ENCODE data around the gene CIC. TPM values are rescaled to one million over a fixed set of nuclear protein-coding genes. Genes with fewer than 3 reads are reported as not detected.

Gene CIC
- total RNA-seq, 2 experiments from 2014 or later: 49.5 to 51.7 TPM

DNA sequence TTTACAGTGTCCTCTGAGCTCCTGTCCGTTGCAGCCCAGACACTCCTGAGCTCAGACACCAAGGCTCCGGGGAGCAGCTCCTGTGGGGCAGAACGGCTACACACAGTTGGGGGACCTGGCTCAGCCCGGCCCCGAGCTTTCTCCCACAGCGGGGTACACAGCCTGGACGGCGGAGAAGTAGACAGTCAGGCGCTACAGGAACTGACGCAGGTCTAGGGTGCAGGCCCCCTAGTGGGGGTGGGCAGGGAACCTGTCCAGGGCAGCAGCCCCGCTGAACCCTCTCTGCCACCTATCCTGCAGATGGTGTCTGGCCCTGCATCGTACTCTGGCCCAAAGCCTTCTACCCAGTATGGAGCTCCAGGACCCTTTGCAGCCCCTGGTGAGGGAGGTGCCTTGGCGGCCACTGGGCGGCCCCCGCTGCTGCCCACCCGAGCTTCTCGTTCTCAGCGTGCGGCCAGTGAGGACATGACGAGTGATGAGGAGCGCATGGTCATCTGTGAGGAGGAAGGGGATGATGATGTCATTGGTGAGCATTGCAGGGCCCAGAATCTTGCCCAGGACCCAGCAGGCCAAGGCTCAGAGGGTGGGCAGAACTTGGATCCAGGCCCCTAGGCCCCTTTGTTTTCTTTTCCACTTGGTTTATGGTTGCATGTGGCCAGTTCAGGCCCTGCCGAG, 20.0 kb downstream of the CIC start:
- POLR2A ChIA-PET: interaction anchor here (0.5 kb wide), 1 partner anchor 33 kb away, joined by 3 read pairs; no protein-coding TSS in a partner anchor
- CTCF ChIA-PET: interaction anchor here (0.6 to 2.4 kb wide), 5 partner anchors 8 to 58 kb away, joined by 3 to 10 read pairs (median 4); no protein-coding TSS in a partner anchor

DNA sequence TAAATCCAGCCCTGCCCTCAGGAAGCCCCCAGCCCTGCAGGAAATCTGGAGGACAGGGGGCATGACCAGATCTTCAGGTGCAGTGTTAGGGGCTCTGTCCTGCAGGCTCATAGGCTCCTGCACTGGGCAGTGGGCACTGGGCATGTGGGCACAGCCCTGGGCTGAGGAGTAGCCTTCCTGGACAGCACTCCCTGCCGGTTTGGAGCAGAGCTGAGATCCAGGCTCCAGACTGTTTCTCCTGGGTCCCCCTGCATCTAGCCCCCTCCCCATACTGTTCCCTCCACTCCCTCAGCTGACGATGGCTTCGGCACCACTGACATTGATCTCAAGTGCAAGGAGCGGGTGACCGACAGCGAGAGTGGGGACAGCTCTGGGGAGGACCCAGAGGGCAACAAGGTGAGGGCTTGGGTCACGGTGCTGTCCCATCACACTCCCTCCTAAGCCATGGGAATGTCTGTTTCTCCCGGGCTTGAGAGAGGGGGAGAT, 20.5 kb downstream of the CIC start:
- ChIA-PET POLR2A (no interaction called here), CTCF (interaction anchor here (1.1 to 2.4 kb wide), 3 partner anchors 10 to 33 kb away, joined by 3 to 7 read pairs (median 3); no protein-coding TSS in a partner anchor)

- ChIA-PET POLR2A (no interaction called here), CTCF (interaction anchor here (1.1 to 2.4 kb wide), 3 partner anchors 10 to 34 kb away, joined by 3 to 7 read pairs (median 3); no protein-coding TSS in a partner anchor)
These were observed 21.1 kb downstream of the CIC start for GRCh38 chr19:42290136-42290522.

GRCh38 chr19:42290523-42291434, 21.7 kb downstream of the CIC start:
- POLR2A ChIA-PET: no interaction called here
- CTCF ChIA-PET: interaction anchor here (0.9 to 1.1 kb wide), 2 partner anchors 10 to 28 kb away, joined by 3 to 4 read pairs; no protein-coding TSS in a partner anchor

- ChIA-PET POLR2A (no interaction called here), CTCF (interaction anchor here (0.9 to 1.1 kb wide), 2 partner anchors 9 to 100 kb away, joined by 3 to 4 read pairs; no protein-coding TSS in a partner anchor)
These were observed 22.4 kb downstream of the CIC start for GRCh38 chr19:42291435-42291810.

DNA sequence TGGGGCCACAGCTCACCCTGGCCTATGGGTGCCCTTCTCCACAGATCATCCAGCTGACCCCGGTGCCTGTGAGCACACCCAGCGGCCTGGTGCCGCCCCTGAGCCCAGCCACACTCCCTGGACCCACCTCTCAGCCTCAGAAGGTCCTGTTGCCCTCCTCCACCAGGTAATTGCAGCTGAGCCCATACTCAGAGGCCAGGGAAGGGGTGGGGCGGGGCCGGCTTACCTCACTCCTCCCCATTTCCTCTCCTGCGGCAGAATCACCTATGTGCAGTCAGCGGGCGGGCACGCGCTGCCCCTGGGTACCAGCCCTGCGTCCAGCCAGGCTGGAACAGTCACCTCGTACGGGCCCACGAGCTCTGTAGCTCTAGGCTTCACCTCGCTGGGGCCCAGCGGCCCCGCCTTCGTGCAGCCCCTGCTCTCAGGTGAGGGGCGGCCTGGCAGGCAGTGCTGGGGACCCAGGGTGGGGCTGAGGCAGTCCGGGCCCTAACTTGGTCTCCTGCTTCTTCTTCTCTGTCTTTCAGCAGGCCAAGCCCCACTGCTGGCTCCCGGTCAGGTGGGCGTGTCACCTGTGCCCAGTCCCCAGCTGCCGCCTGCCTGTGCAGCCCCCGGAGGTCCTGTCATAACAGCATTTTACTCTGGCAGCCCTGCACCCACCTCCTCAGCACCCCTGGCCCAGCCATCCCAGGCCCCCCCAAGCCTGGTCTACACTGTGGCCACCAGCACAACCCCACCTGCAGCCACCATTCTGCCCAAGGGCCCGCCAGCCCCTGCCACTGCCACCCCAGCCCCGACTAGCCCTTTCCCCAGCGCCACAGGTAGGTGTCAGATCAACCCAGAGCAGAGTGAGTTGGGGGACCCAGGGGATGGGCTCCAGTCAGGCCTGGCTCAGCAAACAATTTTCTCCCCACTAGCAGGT, 23.2 kb downstream of the CIC start:
- ChIA-PET POLR2A (no interaction called here), CTCF (interaction anchor here (1.1 to 1.2 kb wide), 2 partner anchors 101 to 156 kb away, joined by 3 read pairs; no protein-coding TSS in a partner anchor)

DNA sequence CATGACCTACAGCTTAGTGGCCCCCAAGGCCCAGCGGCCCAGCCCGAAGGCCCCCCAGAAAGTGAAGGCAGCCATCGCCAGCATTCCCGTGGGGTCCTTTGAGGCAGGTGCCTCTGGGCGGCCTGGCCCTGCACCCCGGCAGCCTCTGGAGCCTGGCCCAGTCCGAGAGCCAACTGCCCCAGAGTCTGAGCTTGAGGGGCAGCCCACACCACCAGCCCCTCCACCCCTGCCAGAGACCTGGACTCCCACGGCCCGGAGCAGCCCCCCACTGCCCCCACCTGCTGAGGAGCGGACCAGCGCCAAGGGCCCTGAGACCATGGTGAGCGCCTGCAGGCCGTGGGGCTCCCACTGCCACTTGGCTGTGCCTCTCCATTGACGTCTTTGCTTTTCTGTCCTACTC, 23.9 kb downstream of the CIC start:
- CTCF ChIA-PET: interaction anchor here (1.2 kb wide), 1 partner anchor 157 kb away, joined by 3 read pairs; no protein-coding TSS in a partner anchor
- POLR2A ChIA-PET: no interaction called here

DNA sequence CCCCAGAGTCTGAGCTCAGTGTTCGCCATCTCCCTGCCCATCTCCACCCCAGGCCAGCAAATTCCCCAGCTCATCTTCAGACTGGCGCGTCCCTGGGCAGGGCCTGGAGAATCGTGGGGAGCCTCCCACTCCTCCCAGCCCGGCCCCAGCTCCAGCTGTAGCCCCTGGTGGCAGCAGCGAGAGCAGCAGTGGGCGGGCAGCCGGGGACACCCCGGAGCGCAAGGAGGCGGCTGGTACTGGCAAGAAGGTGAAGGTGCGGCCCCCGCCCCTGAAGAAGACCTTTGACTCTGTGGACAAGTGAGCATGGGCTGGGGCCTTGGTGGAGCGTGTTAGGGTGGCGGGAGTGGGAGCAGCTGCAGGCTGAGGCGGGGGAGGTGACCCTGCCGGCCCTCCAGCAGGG, 24.5 kb downstream of the CIC start:
- ChIA-PET CTCF (interaction anchor here (1.2 kb wide), 1 partner anchor 157 kb away, joined by 3 read pairs; no protein-coding TSS in a partner anchor), POLR2A (interaction anchor here (0.5 kb wide), 1 partner anchor 49 kb away, joined by 3 read pairs; no protein-coding TSS in a partner anchor)

DNA sequence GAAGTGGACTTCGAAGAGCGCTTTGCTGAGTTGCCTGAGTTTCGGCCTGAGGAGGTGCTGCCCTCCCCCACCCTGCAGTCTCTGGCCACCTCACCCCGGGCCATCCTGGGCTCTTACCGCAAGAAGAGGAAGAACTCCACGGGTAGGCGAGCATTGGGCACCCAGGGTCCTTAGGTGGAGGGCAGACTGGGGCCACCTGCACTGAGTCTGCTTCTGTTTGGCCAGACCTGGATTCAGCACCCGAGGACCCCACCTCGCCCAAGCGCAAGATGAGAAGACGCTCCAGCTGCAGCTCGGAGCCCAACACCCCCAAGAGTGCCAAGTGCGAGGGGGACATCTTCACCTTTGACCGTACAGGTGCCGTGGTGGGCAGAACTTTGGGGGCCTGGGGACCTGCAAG, 24.9 kb downstream of the CIC start:
- CTCF ChIA-PET: interaction anchor here (1.4 kb wide), 1 partner anchor 36 kb away, joined by 5 read pairs; no protein-coding TSS in a partner anchor
- POLR2A ChIA-PET: interaction anchor here (0.5 to 0.6 kb wide), 2 partner anchors 30 to 50 kb away, joined by 3 read pairs; no protein-coding TSS in a partner anchor

- CTCF ChIA-PET: interaction anchor here (0.8 to 1.7 kb wide), 4 partner anchors 36 to 186 kb away, joined by 3 to 5 read pairs (median 3); no protein-coding TSS in a partner anchor
- POLR2A ChIA-PET: interaction anchor here (0.6 to 1.3 kb wide), 2 partner anchors 12 to 30 kb away, joined by 3 to 4 read pairs; no protein-coding TSS in a partner anchor
These were observed 25.6 kb downstream of the CIC start for GRCh38 chr19:42294471-42295137.

GRCh38 chr19:42295342-42295741, 26.3 kb downstream of the CIC start:
- ChIA-PET POLR2A (interaction anchor here (1.3 kb wide), 1 partner anchor 13 kb away, joined by 4 read pairs; no protein-coding TSS in a partner anchor), CTCF (interaction anchor here (0.7 to 1.7 kb wide), 6 partner anchors 35 to 187 kb away, joined by 3 to 5 read pairs (median 3); no protein-coding TSS in a partner anchor)

DNA sequence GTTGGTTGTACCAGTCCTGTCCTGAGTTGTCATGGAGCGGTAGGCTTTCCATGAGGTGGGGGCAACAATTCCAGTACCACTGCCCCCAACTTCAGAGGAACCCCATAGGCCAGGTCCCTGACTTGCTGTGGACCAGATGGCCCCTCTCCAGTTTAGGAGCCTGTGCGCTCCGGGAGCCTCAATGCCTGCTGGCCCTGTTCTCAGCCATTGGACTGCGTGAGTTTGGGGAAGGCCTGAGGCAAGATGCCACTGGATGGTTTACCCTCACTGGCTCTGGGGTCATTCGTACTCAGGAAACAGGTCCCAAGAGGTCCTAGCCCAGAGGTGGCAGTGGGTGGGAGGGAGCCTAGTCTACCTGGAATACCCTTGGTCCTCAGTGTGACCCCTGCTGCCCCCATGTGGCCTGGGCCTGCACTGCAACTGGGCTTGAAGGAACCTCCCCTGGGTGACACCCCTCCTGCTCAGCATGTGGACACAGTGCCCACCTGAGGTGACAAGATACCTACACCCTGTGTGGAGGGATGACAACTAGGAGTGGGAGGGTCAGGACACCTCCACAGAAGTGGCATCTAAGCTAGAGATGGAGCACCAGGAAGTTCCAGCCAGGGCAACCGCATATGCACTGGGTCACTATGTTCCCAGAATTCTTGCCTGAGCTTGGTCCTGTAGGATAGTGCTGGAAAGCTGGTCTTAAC, 26.9 kb downstream of the CIC start:
- ChIA-PET POLR2A (interaction anchor here (1.3 kb wide), 1 partner anchor 13 kb away, joined by 4 read pairs; no protein-coding TSS in a partner anchor), CTCF (interaction anchor here (0.6 to 2.6 kb wide), 15 partner anchors 8 to 188 kb away, joined by 3 to 10 read pairs (median 3); no protein-coding TSS in a partner anchor)

DNA sequence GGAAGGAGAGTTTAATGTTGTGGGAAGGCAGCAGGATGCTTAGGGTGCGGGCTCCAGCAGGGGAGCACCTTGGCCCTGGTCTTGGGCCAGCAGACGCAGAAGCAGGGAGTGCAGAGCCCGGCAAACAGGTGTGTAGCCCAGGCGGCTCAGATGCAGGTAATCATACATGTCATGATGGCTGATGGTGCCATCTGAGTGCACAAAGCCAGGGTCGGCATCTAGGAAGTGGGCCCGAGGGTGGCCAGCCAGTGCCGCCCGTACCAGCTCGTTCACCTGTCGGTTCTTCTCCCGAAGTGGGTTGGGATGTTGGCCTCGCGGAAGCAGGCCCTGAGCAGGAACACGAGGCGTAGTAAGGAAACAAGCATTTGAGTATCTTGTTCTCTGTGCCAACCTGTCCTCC, 28.0 kb downstream of the CIC start:
- POLR2A ChIA-PET: no interaction called here
- CTCF ChIA-PET: interaction anchor here (0.9 to 2.6 kb wide), 5 partner anchors 9 to 157 kb away, joined by 3 to 10 read pairs (median 4); no protein-coding TSS in a partner anchor

DNA sequence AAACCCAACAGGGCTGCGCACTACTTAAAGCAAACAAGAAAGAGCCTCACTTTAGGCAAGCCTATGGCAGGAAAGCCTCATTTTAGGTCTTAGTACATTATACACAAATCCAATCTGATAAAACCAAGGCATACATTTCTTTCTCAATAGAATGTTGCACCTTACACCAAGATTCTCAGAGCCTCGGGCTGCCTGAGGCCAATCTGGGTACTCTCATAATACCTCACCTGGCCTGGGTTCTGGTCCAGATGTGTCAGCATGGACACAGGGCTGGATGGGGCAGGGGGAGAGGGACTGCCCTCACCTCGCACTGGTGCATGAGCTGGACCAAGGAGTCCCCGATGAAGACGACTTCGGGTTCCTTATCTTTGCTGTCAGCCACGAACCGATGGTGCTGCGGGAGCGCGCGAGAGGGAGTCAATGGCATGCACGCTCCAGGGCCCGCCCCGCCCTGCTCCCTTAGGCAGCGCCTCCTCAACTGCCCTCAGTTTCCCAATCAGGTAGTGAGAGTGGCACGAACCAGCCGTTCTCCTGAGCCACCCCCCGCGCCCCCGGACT, 32.7 kb downstream of the CIC start, which contains the start of gene PRR19:
Gene PRR19 (plus strand): TSS at position 487 of the 558 bp plus-strand sequence. CDS start 7,453 bp downstream, outside the sequence.
- CTCF ChIA-PET: interaction anchor here (0.9 to 1.4 kb wide), 6 partner anchors 11 to 139 kb away, joined by 3 to 4 read pairs (median 3); no protein-coding TSS in a partner anchor

DNA sequence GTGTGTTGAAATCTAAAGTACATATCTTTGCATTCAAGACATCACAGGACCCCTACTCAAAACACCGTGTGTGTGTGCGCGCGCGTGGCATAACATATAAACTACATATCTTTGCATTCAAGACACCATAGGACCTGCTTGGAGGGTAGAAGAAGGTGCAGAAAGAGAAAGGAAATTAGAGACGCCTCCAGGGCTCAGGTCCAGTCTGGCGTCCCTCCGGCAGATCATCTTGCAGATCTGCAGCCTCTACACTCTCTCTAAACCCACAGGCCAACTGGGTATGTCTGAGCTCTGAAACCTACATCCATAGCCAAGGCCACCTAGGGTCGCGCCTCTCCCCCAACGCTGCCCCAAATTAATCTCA, 34.0 kb downstream of the CIC start:
- ChIA-PET CTCF (interaction anchor here (0.7 to 1.3 kb wide), 4 partner anchors 23 to 58 kb away, joined by 3 to 4 read pairs (median 3); no protein-coding TSS in a partner anchor), POLR2A (no interaction called here)

More for the DNA sequence above, 32.7 kb downstream of the CIC start, which contains the start of gene PRR19:
- POLR2A ChIA-PET: no interaction called here

GRCh38 chr19:42303876-42304275, 34.8 kb downstream of the CIC start:
- CTCF ChIA-PET: interaction anchor here (0.7 to 1.3 kb wide), 2 partner anchors 24 to 28 kb away, joined by 3 to 4 read pairs; no protein-coding TSS in a partner anchor
- POLR2A ChIA-PET: no interaction called here
